Caki2 (cell line): ENCODE data around the gene GID8. TPM values are rescaled to one million over a fixed set of nuclear protein-coding genes. Genes with fewer than 3 reads are reported as not detected.

Source experiments
- DNase-seq: peaks from one replicate; pipeline ENCODE4 v3.0.0-alpha.2; 2015; ENCODE audit warnings: low read depth
- in situ Hi-C: cut with HindIII; loops from 2 replicates; pipeline ENCODE4 v1.10.0; 2016; ENCODE audit warnings: low sequenced_read_pairs, low pct_unique_long_range_greater_than_20kb, mixed read lengths
- total RNA-seq: library from RNA; depleted of rRNA; stranded (reverse); fragments of >200 nt; shearing (Covaris generic); gene quantifications from 2 replicates; pipeline ENCODE4 v1.2.3, GENCODE V29; 2014; ENCODE audit warnings: low replicate concordance

The GID8 gene
- total RNA-seq, 1 experiment from 2014 or later = 39.4 TPM

DNA sequence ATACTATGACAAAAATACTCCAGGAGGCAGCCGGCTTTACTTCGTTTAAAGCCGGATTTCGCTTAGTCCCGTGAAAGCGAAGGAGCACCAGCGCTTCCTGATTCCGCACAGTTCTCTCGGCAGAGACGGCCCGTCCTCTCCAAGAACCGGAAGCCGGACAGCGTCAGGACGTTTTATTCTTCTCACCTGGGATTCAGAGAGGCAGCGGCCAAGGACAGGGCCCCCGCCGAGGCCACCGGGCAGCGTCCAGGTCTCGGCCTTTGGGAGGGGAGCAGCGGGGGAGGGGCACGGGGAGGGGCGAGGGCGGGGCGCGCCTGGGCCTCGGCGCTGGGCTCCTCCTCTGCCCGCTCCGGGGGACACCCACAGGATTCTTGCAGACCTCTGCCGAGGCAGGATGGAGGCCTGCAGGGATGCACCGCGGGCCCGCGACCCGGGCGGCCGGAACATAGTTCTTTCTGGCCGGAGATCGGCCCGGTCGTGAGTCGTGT lies 8.9 kb upstream of the GID8 start:
- DNase-seq = peak; percentile 61
- in situ Hi-C loops = no loop called here

DNA sequence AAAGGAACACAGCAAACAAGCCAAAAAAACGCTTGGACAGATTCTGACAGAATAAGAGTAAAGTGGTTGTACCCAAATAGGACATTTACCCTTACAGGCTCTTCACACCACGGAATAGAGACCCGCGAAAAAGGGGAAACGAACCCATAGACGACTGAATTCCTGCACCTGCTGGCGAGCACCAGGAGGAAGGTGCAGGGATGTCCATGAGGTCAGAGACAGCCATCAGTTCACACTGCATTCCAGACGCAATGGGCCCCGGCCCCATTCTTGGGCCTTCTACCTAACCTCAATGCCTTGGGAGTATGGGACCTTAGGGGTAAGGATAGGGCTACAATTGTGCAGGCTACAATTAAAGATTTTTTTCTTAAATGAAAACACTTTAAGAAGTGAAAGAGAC lies 6.5 kb upstream of the GID8 start:
- in situ Hi-C loops = no loop called here
- DNase-seq = no peak

DNA sequence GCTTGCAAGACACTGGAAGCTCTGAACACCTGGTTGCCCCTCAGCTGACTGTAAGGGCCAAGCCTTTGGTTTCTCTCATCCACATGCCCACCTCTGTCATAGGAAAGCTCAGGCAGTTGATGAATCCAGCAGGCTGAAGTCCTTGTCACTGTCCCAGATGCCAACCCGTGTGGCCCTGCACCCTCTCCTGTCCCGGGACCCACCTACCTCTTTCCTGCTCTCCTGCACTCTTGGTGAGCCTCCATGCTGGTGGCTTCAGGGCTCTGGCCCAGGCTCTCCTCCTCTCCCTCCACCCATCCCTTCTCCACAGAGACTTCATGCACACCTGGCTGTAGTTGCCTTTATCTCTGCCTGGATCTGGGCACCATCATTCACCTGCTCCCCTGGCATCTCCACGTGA lies 4.0 kb upstream of the GID8 start:
- DNase-seq = no peak
- in situ Hi-C loops = no loop called here

DNA sequence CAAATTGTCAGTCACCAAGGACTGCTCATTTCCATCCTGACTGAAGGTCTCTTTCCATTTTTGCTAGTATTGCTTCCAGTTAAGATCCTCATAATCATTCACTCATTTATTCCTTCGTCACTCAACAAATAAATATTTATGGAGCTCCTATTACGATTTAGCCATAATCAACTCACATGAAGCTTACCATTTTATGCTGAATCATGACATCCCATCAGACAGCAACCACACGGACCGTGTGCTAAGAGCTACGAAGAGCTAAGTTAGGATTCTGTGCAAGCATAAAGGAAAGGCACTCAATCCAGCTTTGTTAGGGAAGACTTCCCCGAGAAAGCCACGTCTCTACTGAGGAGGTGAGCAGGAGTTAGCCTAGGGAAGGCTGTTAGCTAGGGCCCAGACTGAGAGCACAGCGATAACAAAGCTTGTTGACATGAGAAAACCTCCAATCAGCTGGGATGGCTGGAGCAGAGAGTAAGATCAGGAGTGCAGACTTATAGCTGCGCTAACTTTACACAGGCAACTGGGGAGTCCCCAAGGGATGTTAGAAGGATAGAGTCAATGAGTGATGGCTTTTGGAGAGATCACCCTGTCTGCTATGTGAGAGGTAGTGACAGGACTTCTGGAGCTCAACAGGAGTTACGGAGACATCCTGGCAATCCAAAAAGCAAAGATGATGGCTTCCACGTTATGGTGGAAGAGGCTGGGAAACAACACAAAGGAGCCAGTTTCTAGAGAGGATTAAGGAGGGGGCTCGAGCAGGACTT lies 2.6 kb upstream of the GID8 start:
- in situ Hi-C loops = no loop called here
- no peak for DNase-seq

DNA sequence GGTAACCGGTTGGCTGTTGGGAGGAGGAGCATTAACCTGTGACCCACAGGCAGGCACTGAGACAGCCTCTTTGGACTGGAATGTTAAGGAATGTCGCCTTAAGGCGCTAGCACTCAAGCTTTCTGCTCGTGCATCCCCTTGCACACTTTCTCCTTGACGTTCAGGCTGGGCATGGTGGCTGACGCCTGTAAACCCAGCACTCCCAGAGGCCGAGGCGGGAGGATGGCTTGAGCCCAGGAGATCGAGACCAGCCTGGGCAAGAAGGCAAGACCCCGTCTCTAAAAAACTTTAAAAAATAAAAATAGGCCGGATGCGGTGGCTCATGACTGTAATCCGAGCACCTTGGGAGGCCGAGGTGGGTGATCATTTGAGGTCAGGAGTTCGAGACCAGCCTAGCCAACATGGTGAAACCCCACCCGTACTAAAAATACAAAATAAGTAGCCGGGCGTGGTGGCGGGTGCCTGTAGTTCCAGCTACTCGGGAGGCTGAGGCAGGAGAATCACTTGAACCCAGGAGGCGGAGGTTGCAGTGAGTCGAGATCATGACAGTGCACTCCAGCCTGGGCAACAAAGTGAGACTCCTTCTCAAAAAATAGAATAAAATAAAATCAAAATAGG lies 1.9 kb upstream of the GID8 start:
- in situ Hi-C loops = no loop called here
- DNase-seq = no peak

DNA sequence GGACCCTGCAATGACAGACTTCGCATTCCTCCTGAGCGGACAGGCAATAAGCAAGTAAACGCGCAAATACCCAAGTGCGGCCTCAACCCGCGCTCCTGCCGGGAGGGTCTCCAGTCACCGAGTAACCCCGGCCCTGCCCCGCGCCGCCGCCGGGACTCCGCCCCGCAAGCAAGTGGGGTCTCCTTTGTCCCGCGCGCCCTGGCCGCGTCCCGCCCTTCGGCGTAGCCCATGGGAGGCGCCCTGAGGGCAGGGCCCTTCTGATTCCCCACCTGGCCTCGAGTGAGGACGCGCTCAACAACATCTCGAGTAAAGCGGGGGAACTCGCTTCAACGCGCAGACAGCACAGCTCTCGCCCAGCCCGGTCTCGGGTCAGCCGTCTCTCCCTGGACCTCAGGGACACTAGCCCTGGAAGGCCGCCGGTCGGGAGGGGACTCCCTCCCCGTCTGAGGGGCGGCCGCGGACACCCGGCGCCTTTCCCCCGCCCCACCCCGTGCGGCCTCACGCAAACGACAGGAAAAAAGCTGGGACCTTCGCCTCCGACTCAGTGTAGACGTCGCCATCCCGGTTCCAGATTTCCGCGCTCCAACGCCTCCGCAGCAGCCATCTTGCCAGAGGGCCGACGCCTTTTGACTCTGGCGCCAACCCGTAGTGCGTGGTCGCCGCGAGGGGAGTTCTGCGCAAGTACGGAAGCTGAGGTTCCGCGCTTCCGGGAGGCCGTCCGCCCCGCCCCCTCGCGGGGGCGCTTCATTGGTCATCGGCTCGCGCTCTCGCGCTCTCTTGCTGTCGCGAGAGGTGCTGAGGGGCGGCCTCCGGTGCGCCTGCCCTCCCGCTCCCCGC lies 461 bp upstream of the GID8 start:
- in situ Hi-C loops = no loop called here
- DNase-seq = peak; percentile 96

DNA sequence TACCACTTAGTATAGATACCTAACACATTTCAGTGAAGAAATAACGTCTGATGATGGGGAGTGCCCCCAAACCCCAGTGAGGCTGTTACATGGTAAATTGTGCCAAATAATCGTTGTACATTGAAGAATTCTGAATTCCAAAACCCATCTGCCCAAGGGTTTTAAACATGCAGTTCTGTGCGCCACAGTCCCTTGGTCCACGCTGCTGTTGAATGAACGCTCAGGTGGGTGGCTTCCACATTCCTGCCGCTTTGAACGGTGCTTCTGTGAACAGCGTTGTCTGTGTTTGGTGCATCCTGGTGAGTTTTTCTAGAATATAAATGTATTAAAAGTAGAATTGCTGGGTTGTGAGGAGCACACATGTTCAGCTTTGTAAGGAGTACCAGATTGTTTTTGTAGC lies 2.9 kb downstream of the GID8 start:
- DNase-seq = no peak
- in situ Hi-C loops = no loop called here

DNA sequence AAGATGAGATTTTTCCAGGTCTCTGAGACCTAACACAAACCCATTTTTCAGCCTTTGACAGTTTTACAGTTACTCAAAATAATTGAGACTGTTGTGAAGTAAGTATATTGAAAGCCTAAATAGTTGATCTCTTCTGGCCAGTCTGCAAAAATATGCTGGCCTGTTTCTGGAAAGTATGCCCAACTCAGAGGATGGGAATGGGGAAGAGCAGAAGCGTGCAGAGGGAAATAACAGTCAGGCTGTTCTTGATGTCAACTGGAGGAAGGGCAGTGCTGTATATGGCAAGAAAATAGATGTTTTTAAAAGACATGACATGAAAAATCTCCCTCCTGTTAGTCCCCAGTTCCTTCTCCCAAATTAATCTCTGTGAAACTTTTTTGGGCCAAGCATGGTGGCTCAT lies 3.8 kb downstream of the GID8 start:
- in situ Hi-C loops = no loop called here

DNA sequence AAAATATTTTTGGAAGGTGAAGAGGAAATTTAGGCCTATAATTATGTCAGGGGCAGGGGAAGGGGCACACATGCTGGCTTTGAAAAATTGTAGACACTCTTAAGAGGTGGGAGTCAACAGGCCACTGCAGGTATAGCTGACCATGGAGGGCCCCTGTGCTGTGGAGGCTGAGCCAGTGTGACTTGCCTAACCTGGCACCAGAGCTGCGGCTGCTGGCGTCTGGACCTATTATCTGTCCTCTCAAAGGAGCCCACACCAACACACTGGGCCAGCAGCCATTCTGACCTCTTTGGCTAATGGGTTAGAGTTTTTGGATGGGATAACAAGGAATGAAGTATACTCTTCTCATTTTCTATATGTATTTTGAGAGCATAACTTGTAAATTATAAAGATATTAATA lies 4.5 kb downstream of the GID8 start:
- DNase-seq = no peak
- in situ Hi-C loops = no loop called here

More for the DNA sequence above, 3.8 kb downstream of the GID8 start:
- DNase-seq = no peak

DNA sequence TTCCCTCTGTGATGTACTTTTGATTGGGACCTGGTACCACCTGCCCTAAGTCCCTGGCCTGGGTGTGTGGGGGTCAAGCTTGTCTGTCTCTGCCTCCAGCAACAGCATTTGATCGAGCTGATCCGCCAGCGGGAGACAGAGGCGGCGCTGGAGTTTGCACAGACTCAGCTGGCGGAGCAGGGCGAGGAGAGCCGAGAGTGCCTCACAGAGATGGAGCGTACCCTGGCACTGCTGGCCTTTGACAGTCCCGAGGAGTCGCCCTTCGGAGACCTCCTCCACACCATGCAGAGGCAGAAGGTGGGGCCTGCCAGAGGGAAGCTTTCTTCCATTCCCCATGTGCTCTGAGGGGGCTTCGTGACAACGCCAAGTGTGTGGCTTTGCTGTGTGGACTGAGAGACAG lies 5.4 kb downstream of the GID8 start:
- in situ Hi-C loops = no loop called here
- DNase-seq = no peak

DNA sequence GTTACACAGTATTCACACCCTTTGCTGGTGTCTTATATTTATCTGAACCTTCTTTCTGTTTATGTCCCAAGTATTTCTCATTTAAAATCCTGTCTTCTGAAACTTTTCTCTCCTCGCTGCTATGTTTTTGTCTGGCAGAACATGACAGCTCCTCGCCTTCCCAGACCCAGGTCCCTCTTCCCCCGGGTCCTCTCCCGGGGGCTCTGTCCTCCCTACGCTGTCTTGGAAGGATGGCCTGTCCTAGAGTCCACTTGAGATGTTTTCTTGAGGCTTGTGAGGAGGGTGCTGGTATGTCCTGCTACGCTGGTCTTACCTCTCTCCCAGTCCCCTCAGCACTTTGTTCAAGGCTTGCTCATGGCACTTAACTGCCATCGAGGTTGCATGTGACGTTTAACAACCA lies 6.2 kb downstream of the GID8 start:
- DNase-seq = no peak

DNA sequence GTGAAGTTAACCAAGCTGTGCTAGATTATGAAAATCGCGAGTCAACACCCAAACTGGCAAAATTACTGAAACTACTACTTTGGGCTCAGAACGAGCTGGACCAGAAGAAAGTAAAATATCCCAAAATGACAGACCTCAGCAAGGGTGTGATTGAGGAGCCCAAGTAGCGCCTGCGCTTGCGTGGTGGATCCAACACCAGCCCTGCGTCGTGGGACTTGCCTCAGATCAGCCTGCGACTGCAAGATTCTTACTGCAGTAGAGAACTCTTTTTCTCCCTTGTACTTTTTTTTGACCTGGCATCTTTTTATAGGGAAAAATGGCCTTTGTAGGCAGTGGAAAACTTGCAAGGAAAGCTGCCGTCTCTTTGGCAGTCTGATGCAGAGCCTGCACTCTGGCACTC lies 6.8 kb downstream of the GID8 start:
- in situ Hi-C loops = no loop called here

More for the DNA sequence above, 6.2 kb downstream of the GID8 start:
- in situ Hi-C loops = no loop called here

DNA sequence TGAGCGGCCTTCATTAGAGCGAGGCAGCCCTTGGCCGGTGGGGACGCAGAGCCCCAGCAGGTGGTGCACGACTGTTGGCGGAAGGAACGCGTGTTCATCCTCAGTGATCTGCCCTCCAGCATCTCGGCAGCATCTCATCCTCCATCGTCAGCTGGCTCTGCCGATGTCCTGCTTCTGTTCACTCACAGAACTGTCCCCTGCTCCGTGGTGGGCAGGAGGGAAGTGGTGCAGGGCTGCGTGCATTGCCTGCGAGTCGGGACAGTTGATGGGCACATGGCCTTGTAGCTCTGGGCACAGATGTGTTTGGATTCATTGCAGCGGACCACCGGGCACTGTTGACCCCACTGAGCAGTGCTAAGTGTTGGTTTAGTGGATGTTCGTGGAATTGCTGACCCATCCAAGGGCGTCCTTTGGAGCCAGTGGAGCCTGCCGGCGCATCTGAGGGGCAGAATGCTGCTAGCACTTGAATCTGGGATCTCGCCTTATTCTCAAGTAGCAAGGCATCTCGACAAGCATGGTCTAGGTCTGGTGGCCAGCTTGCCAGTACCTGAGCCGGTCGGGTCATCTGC lies 7.9 kb downstream of the GID8 start:
- in situ Hi-C loops = no loop called here
- DNase-seq = no peak

More for the DNA sequence above, 6.8 kb downstream of the GID8 start:
- DNase-seq = no peak

DNA sequence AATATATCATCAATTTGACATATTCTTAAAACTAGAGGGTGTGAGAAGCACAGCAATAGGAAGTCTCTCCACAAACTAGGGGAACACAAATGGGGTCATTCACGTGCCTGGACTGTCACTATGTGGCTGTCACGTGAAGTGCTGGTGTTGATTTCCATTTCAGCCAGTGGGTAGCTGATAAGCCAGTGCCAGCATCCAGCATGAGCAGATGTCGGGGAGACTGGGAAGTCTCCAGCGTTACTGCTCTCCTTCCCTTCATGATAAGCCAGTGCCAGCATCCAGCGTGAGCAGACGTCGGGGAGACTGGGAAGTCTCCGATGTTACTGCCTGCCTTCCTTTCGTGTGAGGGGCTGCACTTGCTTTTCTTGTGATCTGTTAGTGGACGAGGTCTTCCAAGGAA lies 9.0 kb downstream of the GID8 start:
- in situ Hi-C loops = no loop called here

DNA sequence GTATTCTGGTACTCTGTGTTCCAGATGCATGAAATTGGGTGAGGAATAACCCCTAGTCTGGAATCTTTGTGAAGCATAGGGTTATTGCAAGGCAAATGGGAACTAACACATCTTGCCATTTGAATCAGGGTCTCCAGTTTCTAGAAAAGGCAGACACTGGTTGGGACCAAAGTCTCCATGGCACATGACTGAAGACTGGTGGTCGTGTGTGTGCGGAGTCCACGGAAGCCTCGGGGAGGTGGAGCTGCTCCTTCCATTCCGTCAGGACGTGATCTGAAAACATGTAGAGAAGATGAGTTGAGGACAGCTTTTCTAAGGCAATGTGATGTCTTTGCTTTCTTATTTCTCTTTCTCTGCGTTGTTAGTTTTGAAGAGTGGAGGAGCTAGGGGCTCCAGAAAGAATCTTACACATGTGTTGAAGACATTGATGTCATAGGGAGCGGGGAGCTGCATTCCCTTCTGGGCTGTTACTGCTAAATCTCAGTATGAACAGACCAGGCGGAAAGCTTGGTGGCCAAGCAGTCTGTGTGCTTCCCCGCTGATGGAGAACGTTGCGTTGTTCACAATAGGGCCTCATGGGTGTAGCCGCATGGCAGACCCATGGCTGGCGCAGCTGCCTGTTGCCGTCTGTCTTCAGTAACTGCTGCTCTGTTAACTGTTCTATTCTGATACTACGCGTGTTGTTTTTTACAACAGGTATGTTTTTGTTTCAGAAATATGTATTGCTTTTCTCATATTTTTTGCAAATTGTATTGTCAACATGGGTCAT lies 9.8 kb downstream of the GID8 start:
- DNase-seq = no peak
- in situ Hi-C loops = no loop called here

More for the DNA sequence above, 9.0 kb downstream of the GID8 start:
- no peak for DNase-seq

DNA sequence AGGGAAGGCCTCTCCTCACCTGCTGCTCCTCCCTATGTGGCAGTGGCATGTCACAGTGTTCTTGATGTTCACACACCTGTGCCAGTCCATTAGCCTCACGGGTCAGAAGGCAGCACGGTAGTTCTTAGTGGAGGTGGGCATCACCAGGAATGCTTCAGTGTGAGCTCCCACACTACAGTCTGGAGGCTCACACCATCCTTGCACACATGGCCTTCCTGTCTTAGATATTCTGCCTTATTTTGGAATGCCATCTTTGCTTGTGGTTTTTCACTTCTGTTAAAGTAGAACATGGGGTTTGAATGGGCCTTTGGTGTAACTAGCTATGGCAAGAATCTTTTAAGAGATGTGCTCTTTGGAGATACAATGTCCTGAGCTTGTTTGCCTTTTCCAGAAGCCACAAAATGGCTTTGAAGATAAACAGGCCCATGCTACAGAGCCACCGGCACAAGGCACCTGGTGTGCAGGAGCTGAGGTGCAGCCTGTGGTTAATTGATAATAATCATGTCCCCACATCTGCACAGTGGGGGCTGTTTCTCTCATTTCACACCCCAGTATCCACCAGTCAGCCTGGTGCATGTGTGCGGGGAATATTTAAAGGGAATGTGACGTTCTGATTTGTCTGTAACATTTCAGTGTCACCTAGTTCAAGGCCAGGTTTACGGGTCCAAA lies 11.3 kb downstream of the GID8 start:
- in situ Hi-C loops = no loop called here
- no peak for DNase-seq

DNA sequence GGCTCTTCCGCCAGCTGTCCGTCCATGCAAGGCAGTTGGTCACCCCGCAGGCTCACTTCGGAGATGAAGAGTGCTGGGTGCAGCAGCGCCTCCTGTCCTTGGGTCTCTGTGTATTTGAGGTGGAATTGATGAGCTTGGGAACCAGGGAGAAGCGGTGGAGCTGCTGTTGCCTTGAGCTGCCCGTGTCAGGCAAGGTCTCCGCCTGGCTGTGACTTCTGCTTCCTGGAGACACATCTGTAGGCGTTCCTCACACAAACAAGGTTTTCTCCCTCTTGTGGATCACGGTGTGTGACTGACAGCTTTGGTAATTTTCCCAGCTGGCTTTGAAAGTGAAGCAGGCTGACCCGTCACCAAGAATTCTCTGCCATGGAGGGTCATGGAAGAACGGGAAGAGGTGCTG lies 12.0 kb downstream of the GID8 start:
- in situ Hi-C loops = no loop called here
- no peak for DNase-seq

DNA sequence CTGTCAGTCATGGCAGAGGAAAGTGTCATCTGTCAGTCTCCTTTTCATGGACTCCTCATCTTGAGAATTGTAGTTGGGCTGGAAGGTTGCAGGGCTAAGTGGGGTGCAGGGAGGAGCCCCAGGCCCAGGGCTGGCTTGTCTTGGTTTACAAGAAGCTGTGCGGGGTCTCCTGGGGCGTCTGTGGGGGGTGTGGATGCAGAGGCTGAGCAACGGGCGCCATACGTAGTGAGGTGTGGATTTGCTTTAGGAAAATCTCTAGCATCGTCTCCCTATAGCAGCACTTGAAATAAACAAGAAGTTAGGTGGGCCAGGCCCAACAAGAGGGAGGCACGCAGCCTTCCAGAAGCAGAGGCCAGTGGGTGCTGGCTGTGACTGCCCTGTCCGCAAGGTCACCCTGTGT lies 12.8 kb downstream of the GID8 start:
- no peak for DNase-seq
- in situ Hi-C loops = no loop called here
